ENCODE data around the gene STYX. TPM values are rescaled to one million over a fixed set of nuclear protein-coding genes. Genes with fewer than 3 reads are reported as not detected.

Gene STYX
- total and polyA plus RNA-seq, 7 donors, result 6.5 to 24.7 (median 12.5) TPM

DNA sequence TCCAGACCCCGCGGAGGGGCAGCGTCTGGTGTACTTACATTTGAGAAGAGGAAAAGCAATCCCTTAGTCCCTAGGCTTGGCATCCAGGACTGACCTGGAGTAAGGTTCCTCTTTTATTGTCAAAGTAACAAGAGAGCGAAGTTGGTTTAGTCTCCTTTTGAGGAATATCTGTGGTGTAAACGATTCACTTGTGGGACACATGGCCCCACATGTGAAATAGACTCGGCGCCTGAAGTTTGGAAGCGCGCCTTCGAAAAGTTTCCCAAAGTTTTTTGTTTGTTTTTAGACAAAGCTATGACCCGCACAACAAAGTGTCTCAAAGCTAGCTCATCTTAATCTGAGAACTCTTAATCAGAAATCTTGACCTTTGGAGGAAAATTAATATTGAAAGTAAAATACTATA, 744 bp downstream of the STYX start:
- intact Hi-C loops (cut with DNase I), result no loop called here

DNA sequence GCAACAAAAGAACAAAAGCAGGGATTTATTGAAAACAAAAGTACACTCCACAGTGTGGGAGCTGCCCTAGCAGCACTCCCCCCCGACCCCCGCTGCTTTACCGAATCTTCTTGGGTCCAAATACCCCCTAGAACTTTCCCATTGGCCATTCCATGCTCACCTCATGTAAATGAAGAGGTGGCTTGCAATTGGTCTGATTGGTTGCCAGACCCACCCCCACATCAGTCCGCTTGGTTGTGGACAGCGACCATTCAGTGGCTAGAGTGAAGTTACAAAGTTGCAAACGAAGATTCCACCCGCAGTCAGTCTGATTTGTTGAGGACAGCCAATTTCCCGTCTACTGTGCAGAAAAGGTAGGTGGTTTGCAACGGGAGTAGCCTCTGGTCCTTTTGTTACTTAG, 3.9 kb downstream of the STYX start:
- TF ChIP-seq, protein P1, sequence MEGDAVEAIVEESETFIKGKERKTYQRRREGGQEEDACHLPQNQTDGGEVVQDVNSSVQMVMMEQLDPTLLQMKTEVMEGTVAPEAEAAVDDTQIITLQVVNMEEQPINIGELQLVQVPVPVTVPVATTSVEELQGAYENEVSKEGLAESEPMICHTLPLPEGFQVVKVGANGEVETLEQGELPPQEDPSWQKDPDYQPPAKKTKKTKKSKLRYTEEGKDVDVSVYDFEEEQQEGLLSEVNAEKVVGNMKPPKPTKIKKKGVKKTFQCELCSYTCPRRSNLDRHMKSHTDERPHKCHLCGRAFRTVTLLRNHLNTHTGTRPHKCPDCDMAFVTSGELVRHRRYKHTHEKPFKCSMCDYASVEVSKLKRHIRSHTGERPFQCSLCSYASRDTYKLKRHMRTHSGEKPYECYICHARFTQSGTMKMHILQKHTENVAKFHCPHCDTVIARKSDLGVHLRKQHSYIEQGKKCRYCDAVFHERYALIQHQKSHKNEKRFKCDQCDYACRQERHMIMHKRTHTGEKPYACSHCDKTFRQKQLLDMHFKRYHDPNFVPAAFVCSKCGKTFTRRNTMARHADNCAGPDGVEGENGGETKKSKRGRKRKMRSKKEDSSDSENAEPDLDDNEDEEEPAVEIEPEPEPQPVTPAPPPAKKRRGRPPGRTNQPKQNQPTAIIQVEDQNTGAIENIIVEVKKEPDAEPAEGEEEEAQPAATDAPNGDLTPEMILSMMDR (IDR thresholded peaks at IDR 0.05), result no peak
- H3K9me3 ChIP-seq, result no peaks in the 10 kb centered on the region
- H3K4me3 ChIP-seq, result no peak overlapping the region
- H3K27me3 ChIP-seq (ENCODE audit: insufficient read depth in 3 of 3, low read length in 2 of 3), result no peaks in the 10 kb centered on the region
- 92 to 98% (median 95%) methylated on average over 9 of the region's 9 CpGs for WGBS, 3 donors
- no peak for ATAC-seq
- peaks cover 0 to 22% of the 10 kb centered on the region in 2 donors for H3K36me3 ChIP-seq (ENCODE audit: insufficient read depth in 1 of 2, low read depth in 1 of 2)
- no peak overlapping the region for H3K27ac ChIP-seq
- intact Hi-C loops (cut with DNase I), result no loop called here
- no peak for DNase-seq
- peaks cover 8% of the 10 kb centered on the region for H3K4me1 ChIP-seq

More for the DNA sequence above, 744 bp downstream of the STYX start:
- DNase-seq (no peak), ATAC-seq (no peak)
- Histone ChIP-seq H3K27me3 (ENCODE audit: insufficient read depth in 3 of 3, low read length in 2 of 3) (no peaks in the 10 kb centered on the region), H3K9me3 (no peaks in the 10 kb centered on the region), H3K36me3 (ENCODE audit: insufficient read depth in 1 of 2, low read depth in 1 of 2) (peaks cover 0 to 53% of the 10 kb centered on the region in 2 donors), H3K27ac (peak overlapping the region; percentile 91), H3K4me3 (peak overlapping the region; percentile 91), H3K4me1 (peaks cover 8% of the 10 kb centered on the region)
- 1% methylated on average over 11 of the region's 11 CpGs for WGBS, 3 donors
- TF ChIP-seq, protein P1 (IDR thresholded peaks at IDR 0.05), result no peak

- intact Hi-C loops (cut with DNase I), result no loop called here
- TF ChIP-seq, protein P1 (IDR thresholded peaks at IDR 0.05), result no peak
- Histone ChIP-seq H3K27me3 (ENCODE audit: insufficient read depth in 3 of 3, low read length in 2 of 3) (no peaks in the 10 kb centered on the region), H3K27ac (no peak overlapping the region), H3K4me1 (peaks cover 6% of the 10 kb centered on the region), H3K36me3 (ENCODE audit: insufficient read depth in 1 of 2, low read depth in 1 of 2) (peaks cover 0 to 20% of the 10 kb centered on the region in 2 donors), H3K4me3 (no peak overlapping the region), H3K9me3 (no peaks in the 10 kb centered on the region)
- 60 to 67% (median 64%) methylated on average over 1 of the region's 1 CpG for WGBS, 3 donors
- ATAC-seq, result no peak
- no peak for DNase-seq
Measured at GRCh38 chr14:52735921-52736489, 6.0 kb downstream of the STYX start.

GRCh38 chr14:52738409-52738808, 8.4 kb downstream of the STYX start:
- DNase-seq (no peak), ATAC-seq (no peak)
- Histone ChIP-seq H3K27me3 (ENCODE audit: insufficient read depth in 3 of 3, low read length in 2 of 3) (no peaks in the 10 kb centered on the region), H3K27ac (no peak overlapping the region), H3K4me3 (no peak overlapping the region), H3K36me3 (ENCODE audit: insufficient read depth in 1 of 2, low read depth in 1 of 2) (peaks cover 0 to 8% of the 10 kb centered on the region in 2 donors), H3K4me1 (no peaks in the 10 kb centered on the region), H3K9me3 (no peaks in the 10 kb centered on the region)
- TF ChIP-seq, protein P1 (IDR thresholded peaks at IDR 0.05), result no peak
- intact Hi-C loops (cut with DNase I), result no loop called here

DNA sequence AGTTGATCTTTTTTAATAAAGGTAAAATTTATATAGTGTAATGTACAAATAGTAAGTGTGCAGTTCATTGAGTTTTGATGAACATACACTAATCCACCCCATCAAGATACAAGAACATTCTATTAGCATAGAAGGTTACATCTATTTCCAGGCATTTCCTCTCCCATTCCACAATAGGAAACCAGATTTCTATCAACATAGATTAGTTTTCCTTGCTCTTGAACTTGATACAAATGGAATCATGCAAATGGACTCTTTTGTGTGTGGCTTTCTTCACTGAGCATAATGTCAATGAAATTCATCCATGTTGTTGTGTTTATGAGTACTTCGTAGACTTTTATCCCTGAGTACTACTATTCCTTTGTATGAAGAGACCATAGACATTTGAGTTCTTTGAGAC, 10.8 kb downstream of the STYX start:
- no peak overlapping the region for H3K27ac ChIP-seq
- H3K27me3 ChIP-seq (ENCODE audit: insufficient read depth in 3 of 3, low read length in 2 of 3), result no peaks in the 10 kb centered on the region

More for the DNA sequence above, 10.8 kb downstream of the STYX start:
- TF ChIP-seq, protein P1 (IDR thresholded peaks at IDR 0.05), result no peak
- Histone ChIP-seq H3K9me3 (no peaks in the 10 kb centered on the region), H3K36me3 (ENCODE audit: insufficient read depth in 1 of 2, low read depth in 1 of 2) (peaks cover 0 to 8% of the 10 kb centered on the region in 2 donors), H3K4me1 (no peaks in the 10 kb centered on the region), H3K4me3 (no peak overlapping the region)
- no peak for DNase-seq
- no peak for ATAC-seq
- intact Hi-C loops (cut with DNase I), result loop anchor here in 1 of 2 donors (5.0 kb wide), 1 partner anchor 1833 kb away; no protein-coding TSS in a partner anchor
- 78 to 87% (median 85%) methylated on average over 1 of the region's 1 CpG for WGBS, 3 donors

Measured in psoas muscle (tissue), 8 donors.